HG03521 (cell line): Measurements from ENCODE around the gene HCK.
"Not testable (repeated sequence)": the region's sequence is repeated elsewhere in the genome, so short reads cannot be mapped to it uniquely, and the experiment has no call there.

Source experiments
- ATAC-seq: cut with Tn5 transposase; IDR thresholded peaks from one replicate; pipeline ENCODE4 v1.9.1; 2021; ENCODE audit warnings: mild to moderate bottlenecking, moderate library complexity; ENCODE audit not compliant: unreplicated experiment

Gene HCK

DNA sequence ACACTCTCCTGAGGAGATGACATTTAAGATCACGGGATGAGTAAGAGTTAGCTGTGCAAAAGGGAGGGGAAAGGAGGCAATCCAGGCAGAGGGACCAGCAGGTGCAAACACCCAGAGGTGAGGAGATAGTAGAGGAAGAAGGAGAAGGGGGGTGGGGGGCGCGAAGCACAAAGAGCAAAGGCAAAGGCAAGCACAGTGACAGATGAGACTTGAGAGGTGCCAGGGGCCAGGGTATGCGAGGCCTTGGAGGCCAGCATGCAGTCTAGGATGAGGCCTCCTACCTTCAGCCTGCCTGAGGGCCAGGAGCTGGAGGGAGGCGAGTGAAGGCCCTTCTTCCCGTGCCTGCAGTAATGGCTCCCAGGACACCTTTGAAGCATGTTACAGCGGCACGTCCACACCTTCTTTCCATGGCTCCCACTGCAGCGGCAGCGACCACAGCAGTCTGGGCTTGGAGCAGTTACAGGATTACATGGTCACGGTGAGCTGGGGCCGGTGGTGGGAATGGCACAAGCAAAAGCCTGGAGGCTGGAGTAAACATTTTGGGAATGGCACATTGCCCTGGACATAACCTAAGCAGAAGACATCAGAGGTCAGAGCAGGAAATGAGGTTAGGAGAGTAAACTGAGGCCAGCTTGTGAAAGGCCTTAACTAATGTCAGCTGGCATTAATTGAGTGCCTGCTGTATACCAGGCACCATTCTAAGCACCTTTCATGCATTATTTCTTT is 23.2 kb upstream of the HCK start:
- no peak for ATAC-seq

DNA sequence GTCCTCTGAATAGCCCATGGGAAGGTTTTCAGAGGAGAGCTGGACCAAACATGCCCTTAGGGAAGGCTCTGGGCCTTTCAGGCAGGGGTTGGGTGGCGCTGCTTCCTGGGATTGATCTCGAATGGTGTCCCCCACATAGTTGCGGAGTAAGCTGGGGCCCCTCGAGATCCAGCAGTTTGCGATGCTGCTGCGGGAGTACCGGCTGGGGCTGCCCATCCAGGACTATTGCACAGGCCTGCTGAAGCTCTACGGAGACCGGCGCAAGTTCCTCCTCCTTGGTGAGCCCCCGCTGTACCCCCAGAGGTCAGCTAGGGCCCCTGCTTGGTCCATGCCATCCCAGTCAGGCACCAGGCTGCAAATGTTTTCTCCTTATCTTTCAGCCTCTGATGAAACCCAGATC is 22.5 kb upstream of the HCK start:
- ATAC-seq: no peak

DNA sequence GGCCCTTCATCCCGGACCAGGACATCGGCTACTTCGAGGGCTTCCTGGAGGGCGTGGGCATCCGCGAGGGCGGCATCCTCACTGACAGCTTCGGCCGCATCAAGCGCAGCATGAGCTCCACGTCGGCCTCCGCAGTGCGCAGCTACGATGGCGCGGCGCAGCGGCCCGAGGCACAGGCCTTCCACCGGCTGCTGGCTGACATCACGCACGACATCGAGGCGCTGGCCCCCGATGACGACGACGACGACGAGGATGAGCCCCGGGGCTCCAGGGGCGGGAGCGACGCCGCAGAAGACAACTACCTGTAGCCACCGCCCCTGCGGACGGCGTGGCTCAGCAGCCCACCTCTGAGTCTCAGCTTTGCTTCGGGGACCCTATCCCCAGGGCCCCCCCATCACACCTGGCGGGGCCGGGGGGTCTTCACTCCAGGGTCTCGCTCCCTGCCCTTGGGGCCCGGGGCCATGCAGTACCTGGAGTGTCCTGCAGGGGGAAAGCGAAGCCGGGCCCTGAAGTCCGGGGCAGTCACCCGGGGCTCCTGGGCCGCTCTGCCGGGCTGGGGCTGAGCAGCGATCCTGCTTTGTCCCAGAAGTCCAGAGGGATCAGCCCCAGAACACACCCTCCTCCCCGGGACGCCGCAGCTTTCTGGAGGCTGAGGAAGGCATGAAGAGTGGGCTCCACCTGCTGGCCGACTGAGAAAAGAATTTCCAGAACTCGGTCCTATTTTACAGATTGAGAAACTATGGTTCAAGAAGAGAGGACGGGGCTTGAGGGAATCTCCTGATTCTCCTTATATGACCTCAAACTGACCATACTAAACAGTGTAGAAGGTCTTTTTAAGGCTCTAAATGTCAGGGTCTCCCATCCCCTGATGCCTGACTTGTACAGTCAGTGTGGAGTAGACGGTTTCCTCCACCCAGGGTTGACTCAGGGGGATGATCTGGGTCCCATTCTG is 20.8 kb upstream of the HCK start:
- ATAC-seq: no peak

DNA sequence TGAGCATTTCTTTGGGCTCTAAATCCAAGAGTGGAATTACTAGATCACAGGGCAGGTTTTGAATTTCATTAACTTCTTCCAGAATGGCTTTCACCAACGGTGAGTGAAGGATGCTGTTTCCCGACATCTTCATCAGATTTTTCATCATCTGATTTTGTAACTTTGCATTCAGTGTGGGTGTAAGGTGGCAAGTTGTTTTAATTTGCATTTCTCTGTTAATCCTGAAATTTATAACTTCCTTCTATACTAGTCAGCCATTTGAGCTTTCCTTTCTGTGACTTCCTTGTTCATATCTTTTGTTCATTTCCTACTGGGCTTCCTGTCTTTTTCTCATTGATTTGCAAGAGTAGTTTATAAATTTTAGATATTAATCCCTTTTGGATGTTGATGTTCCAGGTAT is 18.7 kb upstream of the HCK start:
- no peak for ATAC-seq

DNA sequence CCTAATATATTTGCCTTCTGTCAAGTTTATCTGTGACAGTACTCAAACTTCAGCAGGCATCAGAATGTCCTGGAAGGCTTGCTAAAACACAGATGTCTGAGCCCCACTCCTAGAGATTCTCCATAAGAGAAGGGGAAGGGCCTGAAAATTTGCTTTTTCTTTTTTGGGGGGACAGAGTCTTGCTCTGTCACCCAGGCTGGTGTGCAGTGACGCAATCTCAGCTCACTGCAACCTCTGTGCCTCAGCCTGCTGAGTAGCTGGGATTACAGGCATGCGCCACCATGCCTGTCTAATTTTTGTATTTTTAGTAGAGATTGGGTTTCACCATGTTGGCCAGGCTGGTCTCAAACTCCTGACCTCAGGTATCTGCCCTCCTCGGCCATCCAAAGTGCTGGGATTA is 18.3 kb upstream of the HCK start:
- not testable (repeated sequence) for ATAC-seq

DNA sequence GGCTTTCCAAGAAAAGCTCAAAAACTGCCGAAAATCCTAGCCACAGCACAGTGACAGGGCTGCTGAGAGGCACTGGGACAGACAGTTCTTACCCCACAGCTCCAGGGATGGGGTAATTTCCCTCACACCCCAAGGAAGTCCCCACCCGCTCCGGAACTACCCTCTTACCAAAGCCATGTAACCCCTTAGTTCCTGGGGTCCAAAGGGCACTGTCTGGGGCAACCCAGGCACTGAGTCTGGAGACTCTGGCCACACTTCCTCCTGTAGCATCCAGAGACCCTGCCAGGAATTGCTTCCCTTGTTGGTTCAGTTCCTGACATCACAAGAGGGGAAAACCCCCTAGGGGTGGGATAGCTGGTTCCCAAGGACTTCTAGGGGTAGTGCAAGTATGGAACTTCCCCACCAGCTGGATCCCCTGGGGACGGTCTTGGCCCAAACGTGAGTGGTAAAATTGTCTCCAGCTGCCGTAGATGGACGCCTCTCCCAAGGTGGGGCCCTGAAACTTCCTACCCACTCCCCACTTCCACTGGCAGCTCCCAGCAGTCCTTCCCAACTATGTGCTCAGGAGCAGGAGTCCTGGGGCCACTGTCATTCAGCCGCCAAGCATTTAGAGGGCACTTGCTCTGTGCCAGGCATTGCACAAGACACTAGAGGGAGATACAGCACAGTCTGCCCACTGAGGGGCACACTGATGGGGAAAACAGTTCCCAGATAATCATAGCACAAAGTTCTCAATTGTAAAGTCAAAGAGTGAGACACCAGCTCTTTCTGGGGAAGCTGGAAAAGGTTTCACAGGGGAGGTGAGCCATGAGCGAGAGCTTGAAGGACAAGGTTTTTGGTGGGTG is 17.2 kb upstream of the HCK start:
- no peak for ATAC-seq

DNA sequence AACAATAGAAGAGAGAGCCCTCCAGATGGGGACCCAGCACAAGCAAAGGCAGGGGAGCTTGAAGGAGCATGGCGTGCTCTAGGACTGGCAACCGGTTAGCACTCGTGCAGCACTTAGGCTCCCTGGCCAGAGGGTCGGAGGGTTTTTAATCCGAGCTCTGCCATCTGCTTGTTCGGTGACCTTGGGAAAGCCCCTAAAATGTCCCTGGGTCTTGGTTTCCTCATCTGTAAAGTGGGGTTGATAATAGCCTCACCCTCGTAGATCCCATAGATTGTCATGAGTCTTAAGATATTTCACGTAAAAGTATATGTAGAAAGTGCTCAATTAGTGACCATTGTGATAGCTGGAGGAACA is 16.6 kb upstream of the HCK start:
- no peak for ATAC-seq

DNA sequence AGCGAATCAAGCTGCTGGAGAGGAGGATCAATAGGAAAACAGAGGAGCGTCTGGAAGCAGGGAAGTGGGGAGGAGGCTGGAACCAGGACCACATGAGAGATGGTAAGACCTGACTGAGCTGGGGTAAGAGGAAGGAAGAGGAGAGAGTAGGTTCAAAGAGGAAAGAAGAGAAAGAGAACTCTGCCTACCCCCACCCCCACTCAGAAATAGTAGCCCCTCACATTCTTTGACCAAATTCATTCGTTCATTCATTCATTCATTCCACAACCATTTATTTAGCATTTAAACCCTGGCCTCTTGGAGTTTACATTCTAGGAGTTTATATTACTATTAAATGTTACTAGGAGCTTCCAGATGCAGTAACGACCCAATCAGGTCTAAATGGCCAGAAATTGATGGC is 15.8 kb upstream of the HCK start:
- ATAC-seq: no peak

DNA sequence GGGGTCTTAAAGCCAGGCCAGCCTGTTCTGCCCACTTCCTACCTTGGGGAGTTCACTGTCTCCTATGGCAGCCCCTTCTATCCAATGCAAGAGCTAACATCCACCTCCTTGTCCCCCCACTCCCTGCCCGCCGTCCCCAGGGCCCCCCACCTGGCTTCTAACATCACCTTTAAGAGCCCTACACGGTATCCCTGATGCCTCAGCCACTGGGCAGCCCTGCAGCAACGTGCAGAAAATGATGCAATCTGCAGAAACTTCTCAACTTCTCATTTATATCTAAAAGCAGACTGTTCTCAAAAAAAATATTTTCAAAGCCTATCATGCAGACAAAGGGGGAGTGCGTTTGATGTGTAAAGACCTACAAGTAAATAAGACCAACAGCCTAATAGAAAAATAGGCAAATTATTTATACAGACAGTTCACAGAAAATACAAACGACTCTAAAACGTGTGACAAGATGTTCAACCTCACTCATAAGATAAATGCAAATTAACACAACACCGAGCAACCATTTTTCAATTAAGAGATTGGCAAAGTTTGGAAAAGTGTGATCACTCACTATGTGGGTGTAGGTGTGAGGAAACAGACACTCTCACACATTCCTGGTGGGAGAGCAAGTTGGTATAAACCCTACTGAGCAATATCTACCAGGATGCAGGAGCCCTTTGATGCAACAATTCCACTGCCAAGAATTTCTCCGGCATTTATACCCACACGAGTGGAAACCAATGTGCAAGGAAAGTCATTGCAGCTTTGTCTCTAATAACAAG is 15.1 kb upstream of the HCK start:
- no peak for ATAC-seq

DNA sequence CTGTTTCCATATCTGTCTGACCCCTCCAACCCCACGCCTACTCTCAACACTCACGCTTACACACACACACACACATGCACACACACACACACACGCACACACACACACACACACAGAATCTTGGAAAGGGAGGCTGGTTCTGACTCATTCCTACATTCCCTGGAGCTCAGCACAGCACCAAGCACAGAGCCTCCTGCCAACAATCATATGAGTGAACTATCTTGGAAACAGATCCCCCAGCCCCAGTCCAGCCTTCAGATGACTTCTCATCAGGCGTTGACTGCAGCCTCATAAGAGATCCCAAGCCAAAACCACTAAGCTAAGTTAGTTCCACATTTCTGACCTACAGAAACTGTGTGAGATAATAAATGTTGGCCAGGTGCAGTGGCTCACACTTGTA is 14.1 kb upstream of the HCK start:
- no peak for ATAC-seq

DNA sequence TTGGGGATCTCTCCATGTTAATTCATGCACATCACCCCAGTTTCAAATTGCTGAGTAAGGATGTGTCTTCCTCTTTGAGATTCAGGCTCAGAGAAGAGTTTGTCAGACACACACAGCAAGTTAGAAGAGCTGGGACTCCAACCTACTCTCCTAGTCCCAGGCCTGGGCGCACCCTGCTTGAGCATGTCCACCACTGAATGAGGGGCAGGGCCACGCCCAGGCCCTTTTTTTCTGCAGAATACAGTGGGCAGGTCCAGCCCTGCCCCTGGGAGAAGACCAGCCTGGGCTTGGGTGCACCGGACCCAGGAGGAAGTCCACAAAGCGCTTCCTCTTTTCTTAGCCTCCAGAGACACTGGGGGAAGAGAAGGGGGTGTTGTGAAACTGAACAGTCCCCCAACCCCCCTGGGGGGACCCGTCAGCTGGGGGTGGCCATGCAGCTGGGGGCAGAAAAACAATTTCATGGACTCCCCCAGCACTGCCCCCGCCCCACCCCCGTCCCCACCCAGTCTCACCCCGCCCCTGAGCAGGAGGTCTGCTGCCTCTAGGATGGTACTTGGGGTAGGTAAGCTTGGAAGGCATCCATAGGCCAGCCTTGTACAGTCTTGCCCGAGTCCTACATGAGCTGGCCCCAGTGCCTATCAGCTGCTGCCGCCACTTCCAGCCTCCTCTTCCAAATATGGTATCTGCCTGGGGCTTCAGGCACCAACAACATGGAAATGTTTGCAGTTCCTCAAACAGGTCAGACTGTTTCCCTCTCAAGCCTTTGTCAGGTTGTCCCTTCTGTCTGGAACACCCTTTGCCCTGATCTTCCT is 11.7 kb upstream of the HCK start:
- ATAC-seq: no peak

DNA sequence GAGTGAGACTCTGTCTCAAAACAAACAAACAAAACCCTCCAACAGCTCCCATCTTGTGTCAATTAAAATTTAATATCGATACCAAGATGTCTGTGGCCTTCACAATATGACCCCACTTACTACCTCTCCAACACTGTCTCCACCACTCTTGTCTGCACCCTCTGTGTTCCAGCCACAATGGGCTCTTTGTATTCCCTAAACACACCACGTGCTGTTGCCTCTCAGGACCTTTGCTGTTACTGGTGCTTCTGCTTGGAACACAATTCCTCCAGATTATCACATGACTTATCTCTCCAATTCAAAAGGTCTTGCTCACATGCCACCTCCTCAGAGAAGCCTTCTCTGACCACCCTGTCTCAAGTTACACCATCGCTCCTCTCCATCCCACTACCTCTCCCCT is 6.0 kb upstream of the HCK start:
- no peak for ATAC-seq

DNA sequence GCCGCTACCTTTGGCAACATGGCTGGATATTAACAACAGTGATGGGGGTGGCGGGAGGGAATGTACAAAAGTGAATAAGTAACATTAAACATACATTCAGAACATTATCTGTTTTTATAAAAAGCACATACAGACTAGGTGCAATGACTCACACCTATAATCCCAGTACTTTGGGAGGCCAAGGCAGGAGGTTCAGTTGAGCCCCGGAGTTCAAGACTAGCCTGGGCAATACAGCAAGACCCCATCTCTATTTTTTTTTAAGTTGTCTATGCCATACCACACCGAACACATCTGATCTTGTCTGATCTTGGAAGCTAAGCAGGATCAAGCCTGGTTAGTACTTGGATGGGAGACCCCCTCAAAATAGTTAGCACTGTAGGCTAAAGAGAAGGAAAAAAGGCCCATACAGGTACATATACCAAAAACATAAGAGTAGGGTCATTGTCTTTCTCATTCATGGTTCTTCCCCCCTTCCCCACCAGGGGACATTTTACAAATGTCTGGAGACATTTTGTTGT is 1.7 kb upstream of the HCK start:
- ATAC-seq: no peak

DNA sequence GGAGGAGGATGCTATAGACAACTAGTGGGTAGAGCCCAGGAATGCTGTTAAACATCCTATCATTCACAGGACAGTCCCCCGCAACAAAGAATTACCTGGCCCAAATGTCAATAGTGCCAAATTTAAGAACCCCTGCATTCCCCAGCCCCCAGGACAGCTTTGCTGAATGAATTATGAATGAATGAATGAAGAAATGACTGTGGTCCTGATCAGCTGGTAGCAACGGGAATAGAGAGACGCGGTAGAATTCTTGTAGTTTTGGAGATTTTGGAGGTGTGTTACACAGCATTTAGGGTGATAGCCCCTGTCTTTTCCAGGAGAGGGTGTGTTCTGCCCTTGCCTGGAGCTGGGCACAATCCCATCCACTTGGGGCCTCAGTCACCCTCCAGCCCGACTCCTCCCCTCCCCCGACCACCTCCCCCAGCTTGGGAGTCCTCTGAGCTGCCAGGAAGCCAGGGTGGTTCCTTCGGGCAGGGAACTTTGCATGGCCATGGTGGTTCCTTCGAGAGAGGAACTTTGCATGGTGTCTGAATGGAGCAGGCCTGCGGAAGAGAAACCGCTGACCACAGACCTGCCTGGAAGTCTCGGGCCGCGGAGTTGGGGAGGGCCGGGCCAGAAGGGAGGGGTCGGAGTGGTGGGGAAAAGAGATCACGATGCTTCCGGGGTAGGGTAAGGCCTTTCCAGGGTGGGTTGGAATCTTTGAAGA is 1.0 kb upstream of the HCK start:
- ATAC-seq: no peak

DNA sequence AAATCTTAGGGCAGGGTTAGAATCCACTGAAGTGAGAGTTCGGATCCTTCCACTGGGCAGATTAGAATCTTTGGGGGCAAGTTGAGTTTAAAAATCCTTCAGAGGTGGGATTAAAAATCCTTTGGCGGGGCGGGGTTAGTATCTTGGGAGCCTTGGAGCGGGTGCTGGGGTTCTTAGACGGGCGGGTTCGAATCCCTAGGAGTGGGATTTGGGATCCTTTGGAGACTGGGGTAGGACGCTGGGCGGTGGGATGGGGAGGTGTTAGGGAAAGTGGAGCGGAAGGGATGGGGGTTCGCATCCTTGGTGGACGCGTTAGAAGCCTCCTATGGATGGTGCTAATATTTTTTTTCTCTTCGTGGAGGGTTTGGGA is 337 bp upstream of the HCK start:
- no peak for ATAC-seq

DNA sequence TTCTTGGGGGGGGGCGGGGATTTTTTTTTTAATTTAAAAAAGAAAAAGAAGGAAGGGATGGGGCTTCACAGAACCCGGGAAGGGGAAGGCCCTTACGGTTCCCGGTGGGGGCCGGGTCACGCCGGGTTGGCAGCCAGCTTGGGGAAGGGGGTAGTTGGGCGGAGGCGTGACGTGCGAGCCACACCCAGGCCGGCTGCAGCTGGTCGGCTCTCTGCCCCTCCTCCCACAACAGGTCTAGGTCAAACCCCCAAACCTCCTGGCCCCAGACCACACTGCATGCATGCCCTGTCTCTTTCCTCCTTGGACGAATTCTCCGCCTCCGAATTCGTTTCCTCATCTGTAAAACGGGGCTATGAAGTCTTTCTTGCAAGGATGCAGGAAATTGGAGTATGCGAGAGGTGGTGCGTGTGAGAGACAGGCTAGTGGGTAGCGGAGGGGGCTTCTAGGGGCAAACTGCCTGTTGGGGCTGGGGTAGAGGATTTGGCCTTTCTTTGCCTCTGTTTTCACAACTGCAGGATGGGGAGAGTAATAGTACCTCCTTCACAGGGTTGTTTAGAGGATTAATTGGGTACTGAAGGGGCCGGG is 828 bp downstream of the HCK start:
- ATAC-seq: no peak

DNA sequence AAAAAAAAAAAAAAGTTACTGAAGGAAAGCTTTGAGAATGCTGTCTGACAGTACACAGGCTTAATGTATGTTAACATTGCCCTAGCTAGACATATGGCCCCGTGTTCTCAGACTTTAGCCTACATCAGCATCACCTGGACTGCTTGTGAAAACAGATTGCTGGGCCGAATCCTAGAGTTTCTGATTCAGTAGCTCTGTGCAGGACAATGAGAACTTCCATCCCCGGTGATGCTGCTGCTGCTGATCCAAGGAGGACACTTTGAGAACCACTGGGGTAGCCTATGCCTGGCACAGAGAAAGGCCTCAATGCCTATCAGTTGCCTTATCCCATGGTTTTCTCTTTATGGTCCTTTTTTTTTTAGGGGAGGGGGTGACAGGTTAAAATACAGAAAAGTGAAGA is 1.6 kb downstream of the HCK start:
- no peak for ATAC-seq

DNA sequence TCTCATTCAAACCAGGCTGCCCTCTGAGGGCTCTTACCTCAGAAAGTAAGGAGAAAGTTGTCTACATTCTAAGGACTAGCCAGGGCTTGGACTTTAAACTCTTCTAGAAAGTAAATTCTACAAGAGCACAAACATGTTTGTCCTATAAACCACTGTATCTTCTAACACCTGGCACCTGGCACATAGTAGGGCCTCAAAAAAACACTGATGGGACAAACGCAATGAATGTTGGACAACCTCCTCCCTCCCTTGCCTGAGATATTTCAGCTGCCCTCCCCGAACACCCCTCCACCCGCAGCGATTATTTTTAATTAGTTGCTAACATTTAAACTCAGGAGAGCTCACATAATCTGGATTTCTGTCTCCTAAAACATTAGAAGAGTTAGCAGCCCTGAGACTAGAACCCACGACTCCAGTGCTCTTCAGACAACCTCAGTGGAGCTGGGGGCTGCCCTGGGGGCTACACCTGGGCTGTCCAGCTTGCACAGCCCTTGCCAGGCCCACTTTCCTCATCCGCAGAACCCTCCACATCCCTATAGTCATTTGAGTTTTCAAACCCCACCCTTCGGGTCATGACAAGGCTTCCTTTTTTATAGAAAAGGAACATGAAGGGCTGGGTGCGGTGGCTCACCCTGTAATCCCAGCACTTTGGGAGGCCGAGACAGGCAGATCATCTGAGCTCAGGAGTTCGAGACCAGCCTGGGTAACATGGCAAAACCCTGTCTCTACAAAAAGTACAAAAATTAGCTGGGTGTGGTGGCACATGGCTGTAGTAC is 4.9 kb downstream of the HCK start:
- ATAC-seq: no peak
